ENCODE measurements around the gene ADGRL3. TPM values are rescaled to one million over a fixed set of nuclear protein-coding genes. Genes with fewer than 3 reads are reported as not detected.

Gene ADGRL3
- total RNA-seq, 2 experiments from 2014 or later: not detected

GRCh38 chr4:61298178-61298740 lies 98.1 kb downstream of the ADGRL3 start:
- intact Hi-C loops (cut with micrococcal nuclease): no loop called here
- H3K4me1 Mint-ChIP-seq (ENCODE audit: low read depth): no peaks in the 10 kb centered on the region

GRCh38 chr4:61299316-61299715 lies 99.2 kb downstream of the ADGRL3 start:
- H3K27me3 Mint-ChIP-seq: no peaks in the 10 kb centered on the region
- TF ChIP-seq CTCF (IDR thresholded peaks at IDR 0.05): no peak
- DNase-seq (no peak), ATAC-seq (no peak)
- no peaks in the 10 kb centered on the region for H3K36me3 Mint-ChIP-seq (ENCODE audit: low read depth)
- ChIA-PET POLR2A (no interaction called here), CTCF (no interaction called here)
- H3K4me3 Mint-ChIP-seq: no peak overlapping the region
- intact Hi-C loops (cut with micrococcal nuclease): no loop called here
- no peak overlapping the region for H3K27ac Mint-ChIP-seq
- H3K9me3 Mint-ChIP-seq: peaks cover 2% of the 10 kb centered on the region
- H3K4me1 Mint-ChIP-seq (ENCODE audit: low read depth): no peaks in the 10 kb centered on the region

More at GRCh38 chr4:61298178-61298740, 98.1 kb downstream of the ADGRL3 start:
- ATAC-seq (no peak), DNase-seq (no peak)
- Mint-ChIP-seq H3K36me3 (ENCODE audit: low read depth) (no peaks in the 10 kb centered on the region), H3K9me3 (peaks cover 2% of the 10 kb centered on the region), H3K27me3 (no peaks in the 10 kb centered on the region), H3K4me3 (no peak overlapping the region), H3K27ac (no peak overlapping the region)
- ChIA-PET CTCF (no interaction called here), POLR2A (no interaction called here)
- TF ChIP-seq CTCF (IDR thresholded peaks at IDR 0.05): no peak

GRCh38 chr4:61300266-61300844 lies 100.2 kb downstream of the ADGRL3 start:
- intact Hi-C loops (cut with micrococcal nuclease): no loop called here
- ChIA-PET CTCF (no interaction called here), POLR2A (no interaction called here)
- ATAC-seq (no peak), DNase-seq (no peak)
- Mint-ChIP-seq H3K4me1 (ENCODE audit: low read depth) (no peaks in the 10 kb centered on the region), H3K36me3 (ENCODE audit: low read depth) (no peaks in the 10 kb centered on the region), H3K4me3 (no peak overlapping the region), H3K9me3 (peaks cover 2% of the 10 kb centered on the region), H3K27ac (no peak overlapping the region), H3K27me3 (no peaks in the 10 kb centered on the region)
- TF ChIP-seq CTCF (IDR thresholded peaks at IDR 0.05): no peak

GRCh38 chr4:61301271-61301670 lies 101.1 kb downstream of the ADGRL3 start:
- DNase-seq: no peak
- ATAC-seq: no peak
- H3K4me1 Mint-ChIP-seq (ENCODE audit: low read depth): no peaks in the 10 kb centered on the region
- H3K36me3 Mint-ChIP-seq (ENCODE audit: low read depth): no peaks in the 10 kb centered on the region
- POLR2A ChIA-PET: no interaction called here
- TF ChIP-seq CTCF (IDR thresholded peaks at IDR 0.05): no peak
- intact Hi-C loops (cut with micrococcal nuclease): no loop called here
- no peak overlapping the region for H3K27ac Mint-ChIP-seq
- H3K9me3 Mint-ChIP-seq: peaks cover 2% of the 10 kb centered on the region
- no peak overlapping the region for H3K4me3 Mint-ChIP-seq
- CTCF ChIA-PET: no interaction called here
- H3K27me3 Mint-ChIP-seq: no peaks in the 10 kb centered on the region

- H3K4me1 Mint-ChIP-seq (ENCODE audit: low read depth): no peaks in the 10 kb centered on the region
- TF ChIP-seq CTCF (IDR thresholded peaks at IDR 0.05): no peak
- no peaks in the 10 kb centered on the region for H3K36me3 Mint-ChIP-seq (ENCODE audit: low read depth)
- DNase-seq (no peak), ATAC-seq (no peak)
- H3K27me3 Mint-ChIP-seq: no peaks in the 10 kb centered on the region
- H3K4me3 Mint-ChIP-seq: no peak overlapping the region
- CTCF ChIA-PET: no interaction called here
- intact Hi-C loops (cut with micrococcal nuclease): no loop called here
- H3K27ac Mint-ChIP-seq: no peak overlapping the region
- POLR2A ChIA-PET: no interaction called here
- peaks cover 5% of the 10 kb centered on the region for H3K9me3 Mint-ChIP-seq
Measured at GRCh38 chr4:61308033-61308432, 107.9 kb downstream of the ADGRL3 start.
